IPS-18a (cell line): Measurements from ENCODE around the gene SLC50A1.

Experiments
- H3K27ac ChIP-seq: one replicate; pipeline ENCODE4 v1.5.1; 2013; ENCODE audit warnings: low read length
- H3K27me3 ChIP-seq: one replicate; pipeline ENCODE4 v1.6.1; 2013; ENCODE audit warnings: mild to moderate bottlenecking, low read length; ENCODE audit not compliant: control insufficient read depth, insufficient read depth
- H3K36me3 ChIP-seq: one replicate; pipeline ENCODE4 v1.6.1; 2013; ENCODE audit warnings: low read depth, low read length; ENCODE audit not compliant: control insufficient read depth
- H3K4me1 ChIP-seq: one replicate; pipeline ENCODE4 v1.6.1; 2013; ENCODE audit warnings: low read depth, low read length; ENCODE audit not compliant: control insufficient read depth
- H3K4me3 ChIP-seq: one replicate; pipeline ENCODE4 v1.5.1; 2013; ENCODE audit warnings: low read length
- H3K9ac ChIP-seq: one replicate; pipeline ENCODE4 v1.6.1; 2013; ENCODE audit warnings: mild to moderate bottlenecking, low read length, moderate library complexity
- H3K9me3 ChIP-seq: one replicate; pipeline ENCODE4 v1.6.1; 2013; ENCODE audit warnings: low read depth, low read length; ENCODE audit not compliant: control insufficient read depth

SLC50A1 gene

GRCh38 chr1:155120253-155120652, 15.4 kb upstream of the SLC50A1 start:
- Histone ChIP-seq H3K9me3 (no peaks in the 10 kb centered on the region), H3K4me3 (no peak overlapping the region), H3K4me1 (no peaks in the 10 kb centered on the region), H3K9ac (no peak overlapping the region), H3K27me3 (peaks cover 28% of the 10 kb centered on the region), H3K36me3 (no peaks in the 10 kb centered on the region), H3K27ac (no peak overlapping the region)

- Histone ChIP-seq H3K4me3 (no peak overlapping the region), H3K36me3 (no peaks in the 10 kb centered on the region), H3K9me3 (no peaks in the 10 kb centered on the region), H3K4me1 (peaks cover 7% of the 10 kb centered on the region), H3K9ac (no peak overlapping the region), H3K27ac (no peak overlapping the region), H3K27me3 (peaks cover 38% of the 10 kb centered on the region)
Measured at GRCh38 chr1:155121249-155121648, 14.4 kb upstream of the SLC50A1 start.

- Histone ChIP-seq H3K4me1 (peaks cover 17% of the 10 kb centered on the region), H3K9me3 (no peaks in the 10 kb centered on the region), H3K9ac (no peak overlapping the region), H3K27me3 (peaks cover 48% of the 10 kb centered on the region), H3K36me3 (no peaks in the 10 kb centered on the region), H3K27ac (no peak overlapping the region), H3K4me3 (no peak overlapping the region)
Measured at GRCh38 chr1:155122308-155122707, 13.3 kb upstream of the SLC50A1 start.

- H3K9me3 ChIP-seq = no peaks in the 10 kb centered on the region
- no peak overlapping the region for H3K9ac ChIP-seq
- peaks cover 61% of the 10 kb centered on the region for H3K27me3 ChIP-seq
- no peak overlapping the region for H3K4me3 ChIP-seq
- no peaks in the 10 kb centered on the region for H3K36me3 ChIP-seq
- peaks cover 28% of the 10 kb centered on the region for H3K4me1 ChIP-seq
- no peak overlapping the region for H3K27ac ChIP-seq
Measured at GRCh38 chr1:155123801-155124200, 11.9 kb upstream of the SLC50A1 start.

GRCh38 chr1:155124503-155125463, 10.9 kb upstream of the SLC50A1 start:
- H3K27ac ChIP-seq = no peak overlapping the region
- H3K4me1 ChIP-seq = peaks cover 38% of the 10 kb centered on the region
- peaks cover 68% of the 10 kb centered on the region for H3K27me3 ChIP-seq
- no peaks in the 10 kb centered on the region for H3K9me3 ChIP-seq
- H3K9ac ChIP-seq = no peak overlapping the region
- H3K4me3 ChIP-seq = no peak overlapping the region
- H3K36me3 ChIP-seq = no peaks in the 10 kb centered on the region

GRCh38 chr1:155125511-155125945, 10.1 kb upstream of the SLC50A1 start:
- H3K36me3 ChIP-seq = no peaks in the 10 kb centered on the region
- H3K27me3 ChIP-seq = peaks cover 69% of the 10 kb centered on the region
- H3K4me1 ChIP-seq = peaks cover 45% of the 10 kb centered on the region
- H3K27ac ChIP-seq = no peak overlapping the region
- peak overlapping the region; percentile 54 for H3K4me3 ChIP-seq
- H3K9ac ChIP-seq = no peak overlapping the region
- no peaks in the 10 kb centered on the region for H3K9me3 ChIP-seq

GRCh38 chr1:155125946-155126555, 9.6 kb upstream of the SLC50A1 start:
- peaks cover 49% of the 10 kb centered on the region for H3K4me1 ChIP-seq
- no peak overlapping the region for H3K9ac ChIP-seq
- H3K27ac ChIP-seq = no peak overlapping the region
- peaks cover 73% of the 10 kb centered on the region for H3K27me3 ChIP-seq
- H3K4me3 ChIP-seq = peak overlapping the region; percentile 54
- no peaks in the 10 kb centered on the region for H3K36me3 ChIP-seq
- H3K9me3 ChIP-seq = no peaks in the 10 kb centered on the region

GRCh38 chr1:155126556-155127104, 9.0 kb upstream of the SLC50A1 start:
- H3K4me3 ChIP-seq = peak overlapping the region; percentile 54
- H3K36me3 ChIP-seq = peaks cover 3% of the 10 kb centered on the region
- no peak overlapping the region for H3K9ac ChIP-seq
- H3K27ac ChIP-seq = no peak overlapping the region
- no peaks in the 10 kb centered on the region for H3K9me3 ChIP-seq
- H3K4me1 ChIP-seq = peaks cover 49% of the 10 kb centered on the region
- peaks cover 73% of the 10 kb centered on the region for H3K27me3 ChIP-seq

- no peak within 1 kb of the TSS for H3K9ac ChIP-seq
Measured at GRCh38 chr1:155127105-155127966, 8.3 kb upstream of the SLC50A1 start, which contains the start of gene EFNA1. Gene EFNA1 (plus strand): TSS chr1:155127876. CDS start chr1:155127978, 102 bp downstream.

GRCh38 chr1:155127967-155128754, 7.5 kb upstream of the SLC50A1 start:
- H3K27me3 ChIP-seq = peaks cover 73% of the 10 kb centered on the region
- H3K36me3 ChIP-seq = peaks cover 5% of the 10 kb centered on the region
- H3K4me3 ChIP-seq = peak overlapping the region; percentile 54
- H3K9me3 ChIP-seq = no peaks in the 10 kb centered on the region
- no peak overlapping the region for H3K9ac ChIP-seq
- H3K27ac ChIP-seq = no peak overlapping the region
- peaks cover 49% of the 10 kb centered on the region for H3K4me1 ChIP-seq

More at GRCh38 chr1:155127105-155127966, 8.3 kb upstream of the SLC50A1 start, which contains the start of gene EFNA1:
- H3K4me1 ChIP-seq = peaks cover 49% of the 10 kb centered on the region
- H3K9me3 ChIP-seq = no peaks in the 10 kb centered on the region
- peaks cover 5% of the 10 kb centered on the region for H3K36me3 ChIP-seq
- H3K4me3 ChIP-seq = peak within 1 kb of the TSS; percentile 54
- peaks cover 73% of the 10 kb centered on the region for H3K27me3 ChIP-seq
- no peak within 1 kb of the TSS for H3K27ac ChIP-seq
